Right ventricle myocardium superior (tissue), 1 donor: ENCODE measurements around the gene SLC6A8. TPM values are rescaled to one million over a fixed set of nuclear protein-coding genes. Genes with fewer than 3 reads are reported as not detected.
"Not testable (repeated sequence)": the region's sequence is repeated elsewhere in the genome, so short reads cannot be mapped to it uniquely, and the experiment has no call there.

Experiments
- ATAC-seq: fragments of 200-7000 bp; cut with Tn5 transposase; one replicate; pipeline ENCODE4 v1.9.1; 2020; ENCODE audit warnings: mild to moderate bottlenecking; ENCODE audit not compliant: poor library complexity
- DNase-seq: peaks from one replicate; pipeline ENCODE4 v3.0.0-alpha.2; 2020
- intact Hi-C: fragments of 100-400 bp; cut with DNase I; formaldehyde crosslinking; loops from one replicate; pipeline ENCODE4 v1.11.2; 2022
- total RNA-seq: library from RNA; stranded (reverse); fragmentation: NEBNext Ultra II Directional; extraction: Animal tissue kit (Norgen Biotek cat#: 25700); gene quantifications from one replicate; pipeline ENCODE4 v1.2.1, GENCODE V29; 2021
- donor health status: DM: no; HTN: yes; CAD: no; lungs with severe emphysema.

The SLC6A8 gene
- total RNA-seq, 1 donor from 2014 or later = 192 TPM

DNA sequence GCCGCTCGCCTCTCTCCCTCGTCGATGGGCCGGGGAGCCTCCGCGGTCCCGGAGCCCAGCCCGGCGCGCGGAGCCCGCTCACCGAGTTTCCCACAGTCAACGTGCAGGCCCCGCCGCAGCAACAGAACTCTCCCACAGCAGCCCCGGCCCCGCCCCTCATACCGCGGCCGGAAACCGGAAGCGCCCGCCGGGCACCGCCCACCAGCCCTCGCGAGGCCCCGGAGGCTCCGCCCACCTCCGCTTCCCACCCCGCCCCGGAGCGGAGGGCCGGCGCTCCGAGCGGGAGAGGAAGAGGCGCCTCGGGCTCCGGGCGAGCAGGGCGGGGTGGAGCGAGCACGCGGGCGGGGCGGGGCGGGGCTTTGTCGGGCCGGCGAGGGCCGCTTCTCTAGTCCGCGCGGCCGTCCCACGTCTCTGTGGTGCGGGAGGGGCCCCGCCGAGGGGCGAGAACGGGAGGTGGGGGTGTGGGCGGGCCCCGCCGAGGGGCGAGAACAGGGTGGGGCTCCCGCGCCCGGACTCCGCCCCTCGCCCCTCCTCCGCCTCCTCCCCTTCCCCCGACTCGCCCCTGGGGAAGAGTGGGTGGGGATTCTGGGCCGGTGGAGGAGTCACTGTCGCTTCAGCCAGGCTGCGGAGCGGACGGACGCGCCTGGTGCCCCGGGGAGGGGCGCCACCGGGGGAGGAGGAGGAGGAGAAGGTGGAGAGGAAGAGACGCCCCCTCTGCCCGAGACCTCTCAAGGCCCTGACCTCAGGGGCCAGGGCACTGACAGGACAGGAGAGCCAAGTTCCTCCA lies 36.7 kb downstream of the SLC6A8 start, which contains the start of the genes ABCD1 and BCAP31:
TSS of gene ABCD1 (plus strand) at position 605 of the 787 bp plus-strand sequence. CDS start 411 bp downstream, outside the sequence.
TSS of gene BCAP31 (minus strand) at position 136 of the 787 bp plus-strand sequence. CDS start 1,143 bp downstream, outside the sequence.
- intact Hi-C loops = no loop called here
- DNase-seq = peak; percentile 92
- peak; percentile 86 for ATAC-seq

DNA sequence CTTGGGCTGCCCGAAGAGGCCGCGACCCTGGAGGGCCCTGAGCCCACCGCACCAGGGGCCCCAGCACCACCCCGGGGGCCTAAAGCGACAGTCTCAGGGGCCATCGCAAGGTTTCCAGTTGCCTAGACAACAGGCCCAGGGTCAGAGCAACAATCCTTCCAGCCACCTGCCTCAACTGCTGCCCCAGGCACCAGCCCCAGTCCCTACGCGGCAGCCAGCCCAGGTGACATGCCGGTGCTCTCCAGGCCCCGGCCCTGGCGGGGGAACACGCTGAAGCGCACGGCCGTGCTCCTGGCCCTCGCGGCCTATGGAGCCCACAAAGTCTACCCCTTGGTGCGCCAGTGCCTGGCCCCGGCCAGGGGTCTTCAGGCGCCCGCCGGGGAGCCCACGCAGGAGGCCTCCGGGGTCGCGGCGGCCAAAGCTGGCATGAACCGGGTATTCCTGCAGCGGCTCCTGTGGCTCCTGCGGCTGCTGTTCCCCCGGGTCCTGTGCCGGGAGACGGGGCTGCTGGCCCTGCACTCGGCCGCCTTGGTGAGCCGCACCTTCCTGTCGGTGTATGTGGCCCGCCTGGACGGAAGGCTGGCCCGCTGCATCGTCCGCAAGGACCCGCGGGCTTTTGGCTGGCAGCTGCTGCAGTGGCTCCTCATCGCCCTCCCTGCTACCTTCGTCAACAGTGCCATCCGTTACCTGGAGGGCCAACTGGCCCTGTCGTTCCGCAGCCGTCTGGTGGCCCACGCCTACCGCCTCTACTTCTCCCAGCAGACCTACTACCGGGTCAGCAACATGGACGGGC lies 37.5 kb downstream of the SLC6A8 start:
- intact Hi-C loops = no loop called here
- no peak for DNase-seq
- no peak for ATAC-seq

DNA sequence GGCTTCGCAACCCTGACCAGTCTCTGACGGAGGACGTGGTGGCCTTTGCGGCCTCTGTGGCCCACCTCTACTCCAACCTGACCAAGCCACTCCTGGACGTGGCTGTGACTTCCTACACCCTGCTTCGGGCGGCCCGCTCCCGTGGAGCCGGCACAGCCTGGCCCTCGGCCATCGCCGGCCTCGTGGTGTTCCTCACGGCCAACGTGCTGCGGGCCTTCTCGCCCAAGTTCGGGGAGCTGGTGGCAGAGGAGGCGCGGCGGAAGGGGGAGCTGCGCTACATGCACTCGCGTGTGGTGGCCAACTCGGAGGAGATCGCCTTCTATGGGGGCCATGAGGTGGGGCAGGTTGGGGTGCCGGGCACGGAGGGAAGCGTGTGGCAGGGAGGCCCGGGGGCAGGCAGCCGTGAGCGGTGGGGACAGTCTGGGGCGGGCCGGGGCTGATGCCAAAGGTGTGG lies 38.1 kb downstream of the SLC6A8 start:
- intact Hi-C loops = no loop called here
- DNase-seq (no peak), ATAC-seq (no peak)

DNA sequence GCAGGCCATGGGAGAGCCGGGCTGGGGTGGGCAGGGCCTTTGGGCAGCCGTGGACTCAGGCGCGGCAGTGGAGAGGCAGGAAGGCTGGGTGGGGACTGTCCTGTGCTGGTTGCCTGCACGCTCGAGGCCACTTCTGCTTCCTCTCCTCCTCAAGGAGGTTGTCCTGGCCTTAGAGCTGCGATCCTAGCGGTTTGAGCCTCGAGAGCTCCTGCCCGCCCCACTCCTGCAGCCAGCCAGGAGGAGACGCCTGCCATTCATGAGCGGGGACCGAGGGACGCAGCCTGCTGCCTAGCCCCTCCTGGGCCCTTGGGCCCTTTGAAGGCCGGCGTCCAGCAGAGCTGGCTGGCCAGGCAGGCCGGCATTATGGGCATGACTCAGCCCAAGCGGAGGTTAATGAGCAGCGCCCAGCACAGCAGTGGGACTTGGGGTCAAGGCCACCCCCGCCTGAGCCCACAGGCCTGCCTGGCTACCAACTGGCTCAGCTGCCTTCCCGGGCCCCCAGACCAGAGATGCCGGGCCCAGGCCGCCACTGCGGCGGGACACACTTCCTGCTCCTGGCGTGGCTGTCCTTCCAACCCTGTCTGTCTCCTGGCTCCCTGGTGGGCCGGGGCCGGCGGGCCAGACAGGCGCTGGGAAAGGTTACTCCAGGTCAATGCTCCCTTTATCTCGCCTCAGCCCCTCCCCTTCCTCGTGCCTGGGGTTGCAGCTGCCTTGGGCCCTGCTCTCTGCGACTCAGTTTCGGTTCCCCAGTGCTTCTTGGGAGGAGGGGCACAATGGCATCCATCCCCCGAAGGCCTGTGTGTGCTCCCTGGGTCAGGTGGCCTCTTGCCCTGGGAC lies 38.8 kb downstream of the SLC6A8 start:
- peak; percentile 79 for DNase-seq
- ATAC-seq = peak; percentile 26
- intact Hi-C loops = no loop called here

DNA sequence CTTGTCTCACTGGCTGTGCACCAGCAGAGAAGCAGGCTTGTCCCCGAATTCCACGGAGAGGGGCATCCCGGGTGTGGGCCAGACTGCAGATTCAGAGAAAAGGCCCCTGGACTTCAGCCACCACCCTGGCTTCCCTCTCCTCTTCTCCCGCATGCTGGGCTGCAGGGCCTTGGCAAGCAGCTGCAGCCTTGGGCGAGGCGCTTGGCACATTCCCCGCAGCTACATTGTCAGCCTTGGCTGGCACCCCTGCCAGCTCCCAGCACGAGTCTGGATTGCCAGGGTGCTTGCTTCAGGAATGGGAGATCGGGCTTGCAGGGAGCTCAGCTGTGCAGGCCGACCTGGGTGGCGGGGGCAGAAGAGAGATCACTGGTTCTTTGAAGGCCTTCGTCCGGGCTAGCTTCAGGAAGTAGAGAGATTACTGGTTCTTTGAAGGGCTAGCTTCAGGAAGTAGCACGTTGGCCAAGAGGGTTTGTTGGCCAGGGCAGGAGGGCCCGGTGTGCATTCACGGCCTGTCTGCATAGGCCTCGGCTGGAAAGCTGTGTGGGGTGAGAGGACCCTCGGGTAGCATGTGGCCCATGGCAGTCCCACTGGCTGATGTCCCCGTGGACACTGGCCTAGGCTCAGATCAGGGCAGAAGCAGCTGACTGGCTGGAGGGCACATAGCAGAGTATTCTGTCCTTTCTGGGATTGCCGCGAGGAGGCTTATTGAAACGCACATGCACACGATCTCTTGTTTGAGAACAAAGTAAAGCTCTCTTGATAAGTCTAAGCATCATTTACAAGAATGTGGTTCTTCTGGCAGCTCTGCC lies 39.6 kb downstream of the SLC6A8 start:
- peak; percentile 75 for DNase-seq
- intact Hi-C loops = no loop called here
- peak; percentile 44 for ATAC-seq

DNA sequence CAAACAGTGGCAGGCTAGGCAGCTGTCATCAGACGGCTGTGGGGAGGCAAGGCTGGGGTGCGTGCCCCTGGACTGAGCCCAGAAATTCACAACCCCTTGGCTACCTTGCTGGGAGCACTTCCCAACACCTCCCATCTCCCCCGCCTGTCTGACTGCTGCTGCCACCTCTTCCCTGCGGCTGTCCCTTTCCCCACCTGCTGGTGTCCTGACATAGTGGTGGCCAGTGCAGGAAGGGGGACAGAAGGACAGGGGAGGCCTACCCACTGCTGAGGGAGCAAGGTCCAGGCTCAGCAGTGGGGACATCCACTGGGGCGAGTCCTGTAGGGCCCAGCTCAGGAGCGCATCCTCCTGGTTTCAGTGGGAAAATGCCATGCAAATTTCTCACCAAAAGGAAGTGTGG lies 40.4 kb downstream of the SLC6A8 start:
- intact Hi-C loops = no loop called here
- no peak for DNase-seq
- no peak for ATAC-seq

DNA sequence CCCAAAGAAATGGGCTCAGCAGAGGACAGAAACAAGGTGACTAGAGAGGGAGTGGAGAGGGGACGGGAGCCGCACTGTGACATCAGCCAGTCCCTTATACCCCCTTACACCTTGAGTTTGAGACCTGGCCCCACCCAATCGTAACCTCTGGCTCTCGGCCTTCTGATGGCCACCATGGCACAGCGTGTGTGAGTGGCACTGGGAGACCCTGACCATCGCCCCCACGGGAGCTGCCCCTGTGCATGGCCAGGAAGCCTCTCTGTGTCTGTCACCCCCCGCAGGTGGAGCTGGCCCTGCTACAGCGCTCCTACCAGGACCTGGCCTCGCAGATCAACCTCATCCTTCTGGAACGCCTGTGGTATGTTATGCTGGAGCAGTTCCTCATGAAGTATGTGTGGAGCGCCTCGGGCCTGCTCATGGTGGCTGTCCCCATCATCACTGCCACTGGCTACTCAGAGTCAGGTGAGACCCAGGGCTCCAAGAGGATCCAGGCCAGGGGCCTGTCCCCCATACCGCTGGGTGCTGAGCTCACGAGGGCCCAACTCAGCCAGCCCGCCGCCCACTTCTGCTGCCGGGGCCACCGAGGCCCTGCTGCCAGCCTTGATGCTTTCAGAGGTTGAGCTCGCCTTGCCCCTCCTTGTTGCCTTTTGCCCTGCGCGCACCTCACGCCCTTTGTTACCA lies 41.4 kb downstream of the SLC6A8 start:
- intact Hi-C loops = no loop called here
- DNase-seq (no peak), ATAC-seq (no peak)

DNA sequence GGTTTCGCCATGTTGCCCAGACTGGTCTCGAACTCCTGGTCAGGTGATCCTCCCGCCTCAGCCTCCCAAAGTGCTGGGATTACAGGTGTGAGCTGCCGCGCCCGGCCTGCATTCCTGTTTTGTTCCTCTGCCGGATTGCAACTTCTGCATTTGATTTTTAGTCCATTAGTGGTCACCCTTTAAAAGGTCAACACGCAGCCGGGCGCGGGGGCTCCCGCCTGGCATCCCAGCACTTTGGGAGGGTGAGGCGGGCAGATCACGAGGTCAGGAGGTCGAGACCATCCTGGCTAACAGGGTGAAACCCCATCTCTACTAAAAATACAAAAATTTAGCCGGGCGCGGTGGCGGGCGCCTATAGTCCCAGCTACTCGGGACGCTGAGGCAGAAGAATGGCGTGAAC lies 42.4 kb downstream of the SLC6A8 start:
- intact Hi-C loops, ATAC-seq: not testable (repeated sequence)

DNA sequence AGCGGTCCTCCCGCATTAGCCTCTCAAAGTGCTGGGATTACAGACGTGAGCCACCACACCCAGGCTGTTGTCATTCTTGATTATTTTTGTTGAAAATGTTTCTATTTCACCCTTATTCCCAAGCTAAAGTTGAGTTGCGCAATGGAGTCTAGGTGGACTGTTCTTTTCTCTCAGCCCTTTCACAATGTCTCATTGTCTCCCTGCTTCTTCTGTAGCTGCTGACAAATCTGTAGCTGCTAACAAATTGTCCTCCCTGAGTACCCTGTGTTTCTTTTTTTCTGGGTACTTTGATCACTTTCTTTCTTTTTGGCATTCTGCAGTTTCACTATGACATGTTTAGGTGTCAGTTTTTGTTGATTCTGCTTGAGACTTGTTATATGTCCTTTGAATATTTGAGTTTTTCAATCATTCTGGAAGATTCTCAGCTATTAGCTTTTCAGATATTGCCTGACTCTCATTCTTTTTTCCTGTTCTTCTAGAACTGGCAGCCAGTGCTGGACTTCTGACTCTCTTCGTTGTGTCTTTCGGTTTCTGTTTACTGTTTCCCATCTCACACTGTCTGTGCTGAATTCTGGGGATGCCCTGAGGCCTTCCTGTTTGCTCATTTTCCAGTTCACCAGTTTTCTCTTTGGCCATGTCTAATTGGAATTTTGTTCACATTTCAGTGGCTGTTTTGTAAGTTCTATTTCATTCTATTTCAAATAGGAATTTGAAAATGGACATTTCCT lies 43.6 kb downstream of the SLC6A8 start:
- no peak for DNase-seq
- ATAC-seq = no peak
- intact Hi-C loops = no loop called here

More for the DNA sequence above, 42.4 kb downstream of the SLC6A8 start:
- DNase-seq = not testable (repeated sequence)

DNA sequence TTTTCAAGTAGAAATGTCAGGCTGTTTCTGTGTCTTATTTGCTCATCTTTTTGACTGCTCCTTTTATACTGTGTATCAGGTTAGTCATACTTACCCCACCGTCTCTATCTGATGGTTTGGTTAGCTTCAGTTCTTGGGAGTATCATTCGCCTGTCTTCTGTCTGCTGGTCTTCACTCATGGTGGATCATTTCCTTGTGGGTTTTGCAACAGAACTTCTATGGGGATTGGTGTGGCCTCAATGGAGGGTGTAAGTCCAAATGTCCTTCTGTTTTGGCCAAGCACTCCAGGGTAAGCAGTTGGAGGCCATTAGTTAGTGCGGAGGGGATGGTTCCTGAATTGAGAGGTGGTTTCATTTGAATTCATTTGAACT lies 44.1 kb downstream of the SLC6A8 start:
- no peak for ATAC-seq
- intact Hi-C loops = no loop called here
- DNase-seq = no peak

DNA sequence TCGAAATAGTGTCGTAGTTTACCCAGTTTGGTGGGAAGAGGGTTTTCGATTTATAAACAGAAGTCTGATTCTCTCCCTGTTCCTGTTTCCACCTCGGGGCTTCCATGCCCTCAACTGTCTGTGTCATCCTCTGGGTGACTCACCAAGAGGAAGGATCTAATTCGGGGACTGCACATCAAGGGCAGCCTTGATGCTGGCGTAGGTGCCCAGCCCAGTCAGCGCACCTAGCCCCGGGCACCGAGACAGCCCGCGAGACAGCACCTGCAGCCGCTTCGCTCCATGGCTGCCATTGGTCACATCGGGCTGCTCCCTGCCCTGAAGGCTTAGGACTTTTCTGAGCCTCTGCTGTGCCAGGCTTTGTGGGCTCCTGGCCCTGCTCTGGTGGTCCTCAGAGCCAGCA lies 44.7 kb downstream of the SLC6A8 start:
- intact Hi-C loops = no loop called here
- ATAC-seq = no peak
- DNase-seq = no peak

DNA sequence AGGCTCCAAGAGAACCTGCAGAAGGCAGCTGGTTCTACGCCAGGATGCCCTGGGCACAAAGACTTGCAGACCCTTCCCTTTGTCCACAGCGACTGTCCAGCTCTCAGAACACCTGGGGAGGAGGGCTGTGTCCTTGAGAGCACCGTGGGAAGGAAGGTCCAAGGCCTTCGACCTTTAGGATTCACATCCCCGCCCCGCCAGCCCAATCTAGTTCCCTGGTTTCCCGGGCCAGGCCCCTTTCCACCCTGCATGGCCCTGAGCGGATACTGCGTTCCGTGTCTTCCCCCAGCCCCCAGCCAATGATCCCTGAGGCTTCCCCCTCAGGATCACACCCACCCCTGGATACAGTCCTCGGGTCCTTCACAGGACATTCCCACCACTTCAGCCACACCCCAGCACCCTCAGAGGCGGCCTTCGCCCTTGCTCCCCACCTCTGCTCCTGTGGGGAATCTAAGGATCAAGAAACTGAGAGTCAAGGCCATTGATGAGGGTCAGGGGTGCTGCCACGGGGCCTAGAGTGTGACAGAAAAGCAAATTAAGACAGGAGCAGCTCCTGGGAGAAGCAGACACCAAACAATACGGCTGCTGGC lies 46.0 kb downstream of the SLC6A8 start:
- DNase-seq (no peak), ATAC-seq (no peak)
- intact Hi-C loops = no loop called here

DNA sequence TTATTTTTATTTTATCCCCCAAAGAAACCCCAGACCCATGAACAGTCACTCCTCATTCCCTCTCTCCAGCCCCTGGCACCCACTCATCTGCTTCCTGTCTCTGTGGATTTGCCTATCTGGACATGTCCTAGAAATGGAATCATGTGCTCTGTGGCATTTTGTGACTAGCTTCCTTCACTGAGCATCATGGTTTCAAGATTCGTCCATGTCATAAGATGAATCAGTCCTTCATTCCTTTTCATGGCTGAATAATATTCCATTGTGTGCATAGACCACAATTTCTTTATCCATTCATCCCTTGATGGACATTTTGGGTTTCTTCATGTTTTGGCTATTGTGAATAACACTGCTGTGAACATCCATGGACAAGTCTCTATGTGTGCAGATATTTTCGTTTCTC lies 47.1 kb downstream of the SLC6A8 start:
- intact Hi-C loops = no loop called here
- ATAC-seq (no peak), DNase-seq (no peak)

DNA sequence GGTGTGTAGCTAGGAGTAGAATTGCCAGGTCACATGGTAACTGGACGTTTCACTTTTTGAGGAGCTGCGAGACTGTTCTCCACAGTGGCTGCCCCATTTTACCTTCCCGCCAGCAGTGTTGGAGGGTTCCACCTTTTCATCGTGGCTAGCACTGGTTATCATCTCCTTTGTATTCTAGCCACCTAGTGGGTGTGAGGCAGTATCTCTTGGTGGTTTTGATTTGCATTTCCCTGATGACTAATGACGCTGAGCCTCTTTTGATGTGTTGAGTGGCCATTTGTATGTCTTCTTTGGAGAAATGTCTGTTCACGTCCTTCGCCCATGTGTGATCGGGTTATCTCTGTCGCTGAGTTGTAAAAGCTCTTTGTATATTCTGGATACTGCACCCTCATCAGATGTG lies 47.5 kb downstream of the SLC6A8 start:
- intact Hi-C loops = no loop called here
- DNase-seq (no peak), ATAC-seq (no peak)

DNA sequence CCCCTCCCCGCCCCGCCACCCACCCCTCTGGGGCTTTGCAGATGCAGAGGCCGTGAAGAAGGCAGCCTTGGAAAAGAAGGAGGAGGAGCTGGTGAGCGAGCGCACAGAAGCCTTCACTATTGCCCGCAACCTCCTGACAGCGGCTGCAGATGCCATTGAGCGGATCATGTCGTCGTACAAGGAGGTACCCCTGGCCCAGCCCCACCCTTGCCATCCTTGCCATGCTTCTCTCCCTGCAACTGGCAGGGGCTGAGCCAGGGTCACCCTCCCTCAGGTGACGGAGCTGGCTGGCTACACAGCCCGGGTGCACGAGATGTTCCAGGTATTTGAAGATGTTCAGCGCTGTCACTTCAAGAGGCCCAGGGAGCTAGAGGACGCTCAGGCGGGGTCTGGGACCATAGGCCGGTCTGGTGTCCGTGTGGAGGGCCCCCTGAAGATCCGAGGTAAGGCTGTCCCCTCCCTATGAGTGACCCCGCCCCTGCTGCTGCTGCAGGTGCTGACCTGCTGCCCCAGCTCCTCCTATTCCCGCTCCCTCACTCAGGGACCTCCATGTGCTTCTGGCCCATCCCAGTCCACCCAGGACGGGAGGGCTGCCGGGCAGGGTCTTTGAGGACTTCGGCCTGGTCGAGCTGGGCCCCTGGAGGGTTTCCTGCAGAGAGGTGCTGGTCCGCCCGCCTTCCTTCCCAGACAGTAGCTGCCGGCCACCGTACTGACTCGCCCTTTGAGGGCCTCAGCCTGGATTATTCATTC lies 48.5 kb downstream of the SLC6A8 start:
- ATAC-seq = no peak
- intact Hi-C loops = no loop called here

DNA sequence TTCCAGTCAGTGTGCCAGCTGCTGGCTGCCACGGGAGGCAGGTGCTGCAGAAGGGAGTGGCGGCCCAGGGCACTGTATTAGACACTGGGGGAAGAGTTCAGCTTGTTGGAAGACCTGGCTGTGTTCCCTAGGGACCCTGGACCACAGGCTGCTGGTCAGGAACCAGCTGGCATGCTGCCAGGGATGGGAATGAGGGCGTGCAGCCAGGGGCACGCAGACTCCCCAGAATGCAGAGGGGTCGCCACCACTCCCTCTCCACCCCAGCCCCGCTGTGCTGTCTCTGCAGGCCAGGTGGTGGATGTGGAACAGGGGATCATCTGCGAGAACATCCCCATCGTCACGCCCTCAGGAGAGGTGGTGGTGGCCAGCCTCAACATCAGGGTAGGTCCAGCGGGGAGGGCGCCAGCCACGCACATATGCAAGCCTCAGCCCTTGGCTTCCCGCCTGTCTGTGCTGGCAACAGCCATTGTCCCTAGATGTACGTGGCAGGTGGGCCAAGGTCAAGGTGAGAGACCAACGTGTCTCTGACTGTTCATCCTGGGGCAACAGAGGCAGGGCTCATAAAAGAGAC lies 49.2 kb downstream of the SLC6A8 start:
- intact Hi-C loops = no loop called here
- ATAC-seq (no peak), DNase-seq (no peak)

More for the DNA sequence above, 48.5 kb downstream of the SLC6A8 start:
- no peak for DNase-seq
